HCT116 (cell line): ENCODE data around the gene GRID2.

ENCODE experiments used
- CTCF ChIP-seq, 3 experiments: fragments of 200-600 bp in 1 of 3; sonication (generic) in 1 of 3; IDR thresholded peaks in 2 of 3; conservative IDR thresholded peaks in 1 of 3; 2 replicates each; pipeline ENCODE4 v1.5.1; 2012 to 2017; ENCODE audit warnings: low read depth in 2 of 3, low read length in 2 of 3, antibody characterized with exemption in 1 of 3, borderline replicate concordance in 1 of 3, control low read depth in 1 of 3, mild to moderate bottlenecking in 1 of 3, mixed read lengths in 1 of 3, mixed run types in 1 of 3, moderate library complexity in 1 of 3; ENCODE audit not compliant: insufficient read depth in 1 of 3
- EGR1 ChIP-seq: IDR thresholded peaks from 2 replicates; pipeline ENCODE4 v1.6.1; 2012; ENCODE audit warnings: low read depth
- EZH2 ChIP-seq: fragments of 200-600 bp; sonication (generic); IDR thresholded peaks from 2 replicates; pipeline ENCODE4 v1.6.1; 2017; ENCODE audit warnings: antibody characterized with exemption, mixed run types
- SP1 ChIP-seq: IDR thresholded peaks from 2 replicates; pipeline ENCODE4 v1.6.1; 2012; ENCODE audit warnings: low read depth
- TCF7L2 ChIP-seq: IDR thresholded peaks from 2 replicates; pipeline ENCODE4 v1.7.0; 2011; ENCODE audit warnings: borderline replicate concordance, inconsistent platforms; ENCODE audit not compliant: insufficient read depth, insufficient read length; ENCODE audit errors: extremely low read depth

DNA sequence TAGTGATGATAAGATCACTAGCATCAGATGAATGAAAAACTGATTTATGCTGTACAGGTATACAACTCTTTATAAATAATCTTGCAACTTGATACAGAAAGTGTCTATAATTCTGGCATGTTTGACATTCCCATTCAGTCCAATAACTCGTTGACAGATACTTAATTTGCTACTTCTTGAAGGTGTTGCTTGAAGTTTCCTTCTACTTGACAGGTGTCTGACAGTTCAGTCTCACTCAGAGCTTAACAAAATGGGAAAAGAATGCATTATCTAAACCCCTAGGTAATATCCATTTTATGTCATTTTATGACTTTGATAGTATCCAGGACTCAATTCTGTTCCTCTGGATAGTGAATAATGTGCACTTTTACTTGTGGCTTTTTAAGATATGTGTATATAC, 508.9 kb downstream of the GRID2 start:
- TF ChIP-seq EZH2 (no peak), CTCF (IDR thresholded peaks at IDR 0.05 in 2 of 3, conservative IDR thresholded peaks at IDR 0.05 in 1 of 3; ENCODE audit: borderline replicate concordance in 1 of 3, insufficient read depth in 1 of 3, low read depth in 2 of 3, low read length in 2 of 3) (no peak), EGR1 (no peak), TCF7L2 (no peak), SP1 (no peak)
